ENCODE data around the gene CDH4.

The CDH4 gene

GRCh38 chr20:61544910-61545889, 293.1 kb downstream of the CDH4 start:
- TF ChIP-seq TAF1 (IDR thresholded peaks at IDR 0.05; ENCODE audit: borderline replicate concordance, insufficient read depth, low read length) = no peak
- no peak for TF ChIP-seq POLR2AphosphoS5 (IDR thresholded peaks at IDR 0.05; ENCODE audit: low read depth, low read length)
- TF ChIP-seq FOXP2 (optimal IDR thresholded peaks at IDR 0.05; ENCODE audit: borderline replicate concordance, extremely low read depth, extremely low read length, insufficient read depth) = no peak
- no peak for TF ChIP-seq REST (IDR thresholded peaks at IDR 0.05; ENCODE audit: insufficient read depth in 1 of 2, low read depth in 2 of 2, low read length in 2 of 2)
- no peak for TF ChIP-seq SIN3A (IDR thresholded peaks at IDR 0.05; ENCODE audit: borderline replicate concordance, insufficient read depth, low read length)

GRCh38 chr20:61546641-61547040, 294.6 kb downstream of the CDH4 start:
- TF ChIP-seq TAF1 (IDR thresholded peaks at IDR 0.05; ENCODE audit: borderline replicate concordance, insufficient read depth, low read length) (no peak), POLR2AphosphoS5 (IDR thresholded peaks at IDR 0.05; ENCODE audit: low read depth, low read length) (no peak), SIN3A (IDR thresholded peaks at IDR 0.05; ENCODE audit: borderline replicate concordance, insufficient read depth, low read length) (no peak), REST (IDR thresholded peaks at IDR 0.05; ENCODE audit: insufficient read depth in 1 of 2, low read depth in 2 of 2, low read length in 2 of 2) (no peak), FOXP2 (optimal IDR thresholded peaks at IDR 0.05; ENCODE audit: borderline replicate concordance, extremely low read depth, extremely low read length, insufficient read depth) (no peak)

- no peak for TF ChIP-seq SIN3A (IDR thresholded peaks at IDR 0.05; ENCODE audit: borderline replicate concordance, insufficient read depth, low read length)
- no peak for TF ChIP-seq REST (IDR thresholded peaks at IDR 0.05; ENCODE audit: insufficient read depth in 1 of 2, low read depth in 2 of 2, low read length in 2 of 2)
- TF ChIP-seq POLR2AphosphoS5 (IDR thresholded peaks at IDR 0.05; ENCODE audit: low read depth, low read length) = no peak
- no peak for TF ChIP-seq TAF1 (IDR thresholded peaks at IDR 0.05; ENCODE audit: borderline replicate concordance, insufficient read depth, low read length)
- TF ChIP-seq FOXP2 (optimal IDR thresholded peaks at IDR 0.05; ENCODE audit: borderline replicate concordance, extremely low read depth, extremely low read length, insufficient read depth) = no peak
Observed at GRCh38 chr20:61548069-61548468, 296.0 kb downstream of the CDH4 start.

GRCh38 chr20:61549865-61550264, 297.8 kb downstream of the CDH4 start:
- no peak for TF ChIP-seq SIN3A (IDR thresholded peaks at IDR 0.05; ENCODE audit: borderline replicate concordance, insufficient read depth, low read length)
- no peak for TF ChIP-seq REST (IDR thresholded peaks at IDR 0.05; ENCODE audit: insufficient read depth in 1 of 2, low read depth in 2 of 2, low read length in 2 of 2)
- TF ChIP-seq FOXP2 (optimal IDR thresholded peaks at IDR 0.05; ENCODE audit: borderline replicate concordance, extremely low read depth, extremely low read length, insufficient read depth) = no peak
- no peak for TF ChIP-seq POLR2AphosphoS5 (IDR thresholded peaks at IDR 0.05; ENCODE audit: low read depth, low read length)
- no peak for TF ChIP-seq TAF1 (IDR thresholded peaks at IDR 0.05; ENCODE audit: borderline replicate concordance, insufficient read depth, low read length)

All from PFSK-1 (cell line).